GM12873 (cell line): Measurements from ENCODE around the gene SERHL2.

Source experiments
- CTCF ChIP-seq: IDR thresholded peaks from 2 replicates; pipeline ENCODE4 v1.5.1; 2012; ENCODE audit warnings: low read depth, mild to moderate bottlenecking, moderate library complexity, low read length, control low read depth; ENCODE audit not compliant: insufficient read depth; ENCODE audit errors: missing control alignments

SERHL2 gene

GRCh38 chr22:42521228-42521546 is 32.6 kb upstream of the SERHL2 start:
- TF ChIP-seq CTCF = no peak

- TF ChIP-seq CTCF = no peak
These were observed 31.2 kb upstream of the SERHL2 start for GRCh38 chr22:42522546-42522945.

- TF ChIP-seq CTCF = no peak
These were observed 25.0 kb upstream of the SERHL2 start for GRCh38 chr22:42528591-42529307.

GRCh38 chr22:42533638-42533977 is 20.1 kb upstream of the SERHL2 start:
- no peak for TF ChIP-seq CTCF

GRCh38 chr22:42536166-42536565 is 17.6 kb upstream of the SERHL2 start:
- TF ChIP-seq CTCF = no peak

GRCh38 chr22:42544686-42545085 is 9.1 kb upstream of the SERHL2 start:
- TF ChIP-seq CTCF = no peak

GRCh38 chr22:42547562-42547961 is 6.2 kb upstream of the SERHL2 start:
- no peak for TF ChIP-seq CTCF
